Muscle of leg (tissue), 11 donors: ENCODE measurements around the gene REEP6. TPM values are rescaled to one million over a fixed set of nuclear protein-coding genes. Genes with fewer than 3 reads are reported as not detected.
"Not testable (repeated sequence)": the region's sequence is repeated elsewhere in the genome, so short reads cannot be mapped to it uniquely, and the experiment has no call there.

Experiments
- DNase-seq: peaks from one replicate; pipeline ENCODE4 v3.0.0; 2013
- H3K27ac ChIP-seq: one replicate; pipeline ENCODE4 v1.5.1; 2013; ENCODE audit warnings: mild to moderate bottlenecking, low read length, control low read depth
- H3K27me3 ChIP-seq: one replicate; pipeline ENCODE4 v1.6.1; 2013; ENCODE audit warnings: low read length; ENCODE audit not compliant: control insufficient read depth, insufficient read depth
- H3K36me3 ChIP-seq: one replicate; pipeline ENCODE4 v1.6.1; 2013; ENCODE audit warnings: low read length; ENCODE audit not compliant: control insufficient read depth, insufficient read depth
- H3K4me1 ChIP-seq: one replicate; pipeline ENCODE4 v1.6.1; 2013; ENCODE audit warnings: low read length; ENCODE audit not compliant: control insufficient read depth, insufficient read depth
- H3K4me3 ChIP-seq: one replicate; pipeline ENCODE4 v1.5.1; 2013; ENCODE audit warnings: low read length, control low read depth
- H3K9me3 ChIP-seq: replicated peaks from 2 replicates; pipeline ENCODE4 v1.6.1; 2013; ENCODE audit warnings: low read depth, low read length; ENCODE audit not compliant: control insufficient read depth
- WGBS: methylation state at CpG from one replicate; pipeline ENCODE4 v1.1.5; 2013; ENCODE audit warnings: missing lambda C conversion rate; ENCODE audit not compliant: insufficient coverage; 5-methylcytosine and 5-hydroxymethylcytosine counted together
- polyA plus RNA-seq, 8 donors: library from polyadenylated mRNA; unstranded; fragments of 120-200 nt; gene quantifications; one replicate each; pipeline versions ENCODE4 v1.2.1 to v1.2.3, GENCODE V29; 2013; ENCODE audit warnings: inconsistent platforms in 1 of 8, low replicate concordance in 1 of 8; ENCODE audit not compliant: insufficient read length in 8 of 8, insufficient read depth in 1 of 8
- total RNA-seq: library from RNA; stranded (reverse); fragments of 120-200 nt; gene quantifications from one replicate; pipeline ENCODE4 v1.2.4, GENCODE V29; 2013

The REEP6 gene
- total and polyA plus RNA-seq, 9 donors = 0.58 to 11.9 (median 1.8) TPM

GRCh38 chr19:1499231-1499630 lies 8.2 kb downstream of the REEP6 start:
- not testable (repeated sequence) for DNase-seq, H3K9me3 ChIP-seq, H3K36me3 ChIP-seq, H3K27ac ChIP-seq, H3K4me3 ChIP-seq
- H3K4me1 ChIP-seq = peaks cover 11% of the 10 kb centered on the region
- peaks cover 41% of the 10 kb centered on the region for H3K27me3 ChIP-seq
- WGBS = 100% methylated on average over 2 of the region's 34 CpGs

- Histone ChIP-seq H3K36me3 (peaks cover 6% of the 10 kb centered on the region), H3K9me3 (no peaks in the 10 kb centered on the region), H3K4me3 (no peak overlapping the region), H3K27ac (no peak overlapping the region), H3K4me1 (peaks cover 11% of the 10 kb centered on the region), H3K27me3 (peaks cover 48% of the 10 kb centered on the region)
- 59% methylated on average over 2 of the region's 9 CpGs for WGBS
- DNase-seq = no peak
Observed at GRCh38 chr19:1501200-1501595, 10.2 kb downstream of the REEP6 start.

- no peak for DNase-seq
- H3K4me1 ChIP-seq = peaks cover 16% of the 10 kb centered on the region
- no peaks in the 10 kb centered on the region for H3K9me3 ChIP-seq
- H3K27me3 ChIP-seq = peaks cover 44% of the 10 kb centered on the region
- H3K4me3 ChIP-seq = no peak overlapping the region
- H3K36me3 ChIP-seq = peaks cover 6% of the 10 kb centered on the region
- 35% methylated on average over 6 of the region's 14 CpGs for WGBS
- H3K27ac ChIP-seq = no peak overlapping the region
Observed at GRCh38 chr19:1502433-1503088, 11.6 kb downstream of the REEP6 start.

- DNase-seq = peak; percentile 36
- Histone ChIP-seq H3K4me1 (peaks cover 20% of the 10 kb centered on the region), H3K27ac (no peak overlapping the region), H3K4me3 (no peak overlapping the region), H3K36me3 (peaks cover 6% of the 10 kb centered on the region), H3K27me3 (peaks cover 43% of the 10 kb centered on the region), H3K9me3 (peaks cover under 1% of the 10 kb centered on the region)
- 4% methylated on average over 42 of the region's 49 CpGs for WGBS
Observed at GRCh38 chr19:1503089-1503924, 12.3 kb downstream of the REEP6 start.

GRCh38 chr19:1503925-1504773 lies 13.2 kb downstream of the REEP6 start:
- H3K36me3 ChIP-seq = peaks cover 6% of the 10 kb centered on the region
- H3K4me1 ChIP-seq = peaks cover 23% of the 10 kb centered on the region
- 64% methylated on average over 8 of the region's 23 CpGs for WGBS
- H3K4me3 ChIP-seq = no peak overlapping the region
- peaks cover 4% of the 10 kb centered on the region for H3K9me3 ChIP-seq
- peaks cover 43% of the 10 kb centered on the region for H3K27me3 ChIP-seq
- no peak for DNase-seq
- no peak overlapping the region for H3K27ac ChIP-seq

- Histone ChIP-seq H3K4me1 (peaks cover 23% of the 10 kb centered on the region), H3K27me3 (peaks cover 43% of the 10 kb centered on the region), H3K36me3 (peaks cover 6% of the 10 kb centered on the region), H3K4me3 (no peak overlapping the region), H3K27ac (no peak overlapping the region), H3K9me3 (peaks cover 4% of the 10 kb centered on the region)
- 53% methylated on average over 7 of the region's 8 CpGs for WGBS
- no peak for DNase-seq
Observed at GRCh38 chr19:1505012-1505411, 14.0 kb downstream of the REEP6 start.

- H3K4me3 ChIP-seq = no peak overlapping the region
- H3K27ac ChIP-seq = no peak overlapping the region
- 82% methylated on average over 35 of the region's 45 CpGs for WGBS
- peaks cover 46% of the 10 kb centered on the region for H3K27me3 ChIP-seq
- peaks cover 4% of the 10 kb centered on the region for H3K9me3 ChIP-seq
- H3K4me1 ChIP-seq = peaks cover 28% of the 10 kb centered on the region
- peaks cover 6% of the 10 kb centered on the region for H3K36me3 ChIP-seq
- no peak for DNase-seq
Observed at GRCh38 chr19:1505991-1506881, 15.3 kb downstream of the REEP6 start.

GRCh38 chr19:1507192-1507660 lies 16.2 kb downstream of the REEP6 start:
- WGBS = 51% methylated on average over 17 of the region's 23 CpGs
- Histone ChIP-seq H3K9me3 (peaks cover 4% of the 10 kb centered on the region), H3K36me3 (peaks cover 6% of the 10 kb centered on the region), H3K27me3 (peaks cover 49% of the 10 kb centered on the region), H3K27ac (peak overlapping the region; percentile 87), H3K4me1 (peaks cover 35% of the 10 kb centered on the region), H3K4me3 (no peak overlapping the region)
- no peak for DNase-seq

GRCh38 chr19:1507763-1508506 lies 17.0 kb downstream of the REEP6 start:
- DNase-seq = peak; percentile 98
- Histone ChIP-seq H3K27ac (peak overlapping the region; percentile 87), H3K36me3 (peaks cover 6% of the 10 kb centered on the region), H3K4me1 (peaks cover 37% of the 10 kb centered on the region), H3K4me3 (peak overlapping the region; percentile 44), H3K27me3 (peaks cover 48% of the 10 kb centered on the region), H3K9me3 (peaks cover 4% of the 10 kb centered on the region)
- under 1% methylated on average over 37 of the region's 46 CpGs for WGBS
